GM21528 (cell line): ENCODE results near the gene CAND2.
"Not testable (repeated sequence)": the region's sequence is repeated elsewhere in the genome, so short reads cannot be mapped to it uniquely, and the experiment has no call there.

Source experiments
- ATAC-seq: cut with Tn5 transposase; IDR thresholded peaks from one replicate; pipeline ENCODE4 v1.9.1; 2021; ENCODE audit warnings: mild to moderate bottlenecking, moderate library complexity; ENCODE audit not compliant: unreplicated experiment, low FRiP score

The CAND2 gene

DNA sequence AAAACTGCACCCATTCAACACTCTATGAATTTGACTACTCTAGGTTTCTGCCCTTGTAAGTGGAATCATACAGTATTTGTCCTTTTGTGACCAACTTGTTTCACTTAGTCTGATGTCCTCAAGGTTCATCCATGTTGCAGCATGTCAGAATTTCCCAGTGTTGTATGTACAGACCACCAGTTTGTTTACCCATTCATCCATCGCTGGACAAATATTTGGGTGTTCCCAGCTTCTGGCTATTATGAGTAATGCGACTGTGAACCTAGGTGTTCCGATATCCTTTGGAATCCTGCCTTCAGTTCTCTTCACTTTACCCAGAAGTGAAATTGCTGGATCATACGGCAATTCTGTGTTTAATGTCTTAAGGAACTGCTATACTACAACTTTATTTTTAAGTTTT is 32.3 kb downstream of the CAND2 start:
- ATAC-seq = no peak

DNA sequence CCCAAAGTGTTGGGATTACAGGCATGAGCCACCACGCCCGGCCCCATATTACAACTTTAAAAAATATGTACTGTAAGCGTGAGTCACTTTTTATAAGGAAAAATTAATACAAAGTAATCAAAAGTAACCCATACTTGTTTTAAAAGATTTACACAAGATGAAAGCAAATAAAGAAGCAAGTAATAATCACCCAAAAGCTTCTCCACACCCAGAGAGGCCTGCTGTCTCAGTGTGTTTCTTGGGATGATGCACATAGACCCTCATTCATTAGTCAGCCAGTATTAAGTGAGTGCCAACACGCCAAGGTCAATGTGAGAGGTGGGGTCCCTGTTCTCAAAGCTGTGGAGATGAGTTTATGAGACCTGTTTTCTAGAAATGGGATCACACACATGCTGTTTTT is 32.9 kb downstream of the CAND2 start:
- no peak for ATAC-seq

DNA sequence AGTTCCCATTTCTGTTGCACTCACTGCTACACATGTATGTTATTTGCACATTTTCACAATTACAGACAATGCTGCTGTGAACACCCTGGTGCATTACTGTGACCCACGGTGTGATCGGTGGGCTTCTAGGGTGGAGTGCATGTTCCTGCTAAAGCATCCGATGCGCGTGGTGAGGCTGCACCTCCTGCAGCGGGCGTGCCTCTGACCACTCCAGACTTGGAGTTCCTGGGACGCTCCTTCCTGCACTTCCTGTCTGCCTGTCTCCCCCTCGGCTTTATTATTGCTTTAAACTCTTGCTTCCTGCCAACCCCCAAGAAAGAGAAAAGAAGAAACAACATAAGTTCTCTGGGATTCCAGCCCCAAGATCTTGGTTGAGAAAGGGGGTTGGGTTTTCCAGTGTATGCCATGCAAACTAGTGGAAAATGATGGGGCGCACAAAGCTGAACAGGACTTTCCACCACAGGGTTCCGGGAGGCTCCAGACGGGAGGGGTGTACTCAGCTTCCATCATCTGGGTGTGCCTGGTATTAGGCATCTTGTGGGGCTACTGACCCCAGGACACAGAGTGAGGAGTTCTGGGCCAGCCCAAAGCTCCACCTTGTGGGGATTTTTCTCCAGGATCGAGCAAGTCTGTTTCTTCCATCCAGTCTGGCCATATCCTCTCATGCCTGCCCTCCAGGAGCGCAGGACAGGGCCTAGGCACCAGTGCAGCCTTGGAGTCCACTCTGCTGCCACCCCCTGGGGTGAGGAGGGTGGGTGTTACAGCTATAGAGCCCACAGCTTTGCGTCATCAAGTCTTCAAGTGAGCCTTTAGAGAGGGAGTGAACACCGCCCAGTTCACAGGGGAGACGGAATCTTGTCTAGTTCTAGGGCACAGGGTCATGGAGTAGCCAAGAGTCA is 33.7 kb downstream of the CAND2 start:
- no peak for ATAC-seq

GRCh38 chr3:12830785-12831156 is 34.3 kb downstream of the CAND2 start:
- ATAC-seq = no peak

GRCh38 chr3:12831301-12831866 is 34.9 kb downstream of the CAND2 start:
- no peak for ATAC-seq

- no peak for ATAC-seq
Observed at GRCh38 chr3:12832350-12833221, 36.1 kb downstream of the CAND2 start.

GRCh38 chr3:12833222-12834161 is 37.0 kb downstream of the CAND2 start:
- no peak for ATAC-seq

GRCh38 chr3:12835052-12835665 is 38.7 kb downstream of the CAND2 start:
- ATAC-seq = no peak

- ATAC-seq = no peak
Observed at GRCh38 chr3:12837295-12837986, 41.0 kb downstream of the CAND2 start.

- ATAC-seq = no peak
Observed at GRCh38 chr3:12838179-12838965, 41.9 kb downstream of the CAND2 start.

GRCh38 chr3:12839156-12839946 is 42.9 kb downstream of the CAND2 start:
- no peak for ATAC-seq

DNA sequence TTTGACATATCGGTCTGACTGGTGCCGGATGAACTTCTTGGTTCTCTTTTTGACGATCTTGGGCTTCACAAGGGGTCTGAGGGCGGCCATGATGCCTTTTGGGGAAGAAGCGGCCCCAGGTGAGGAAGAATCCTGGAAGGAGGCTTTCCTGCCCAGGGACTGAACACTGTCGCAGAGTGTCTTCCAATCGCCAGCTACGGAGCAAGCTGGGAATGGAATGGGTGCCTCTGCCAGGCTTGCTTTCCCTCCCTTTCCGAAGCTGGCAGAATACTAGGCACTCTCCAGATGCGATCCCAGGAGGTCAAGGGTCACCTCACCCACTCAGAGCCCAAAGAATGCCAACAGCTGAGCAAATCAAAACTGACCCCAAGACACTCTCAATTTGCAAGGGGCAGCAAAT is 43.7 kb downstream of the CAND2 start:
- not testable (repeated sequence) for ATAC-seq

DNA sequence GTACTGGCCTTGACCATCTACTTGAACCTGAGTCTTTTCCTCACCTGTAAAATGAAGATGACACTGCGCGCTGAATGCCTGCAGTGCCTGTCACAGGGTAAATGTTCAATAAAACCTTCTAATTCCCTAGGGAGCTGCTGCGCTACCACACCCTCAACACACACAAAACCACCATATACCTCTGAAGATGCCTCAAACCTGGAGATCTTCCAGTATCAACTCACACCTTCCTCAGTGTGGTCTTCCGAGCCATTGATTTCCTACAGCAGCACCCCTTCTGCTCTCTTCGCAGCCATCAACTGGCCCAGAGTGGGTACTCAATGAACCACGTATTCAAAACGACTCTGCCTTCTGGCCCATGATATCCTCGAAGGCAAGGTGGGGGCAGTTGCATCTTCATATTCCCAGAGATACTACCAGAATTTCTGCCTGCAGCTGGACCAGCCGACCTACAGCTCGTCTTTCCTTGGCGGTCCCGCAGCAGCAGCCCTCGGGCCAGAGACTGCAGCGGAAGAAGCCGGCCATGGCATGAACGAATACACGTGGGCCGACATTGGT is 44.2 kb downstream of the CAND2 start:
- ATAC-seq = peak; percentile 48

GRCh38 chr3:12841149-12841969 is 44.9 kb downstream of the CAND2 start, which contains the start of gene RPL32:
Gene RPL32, minus strand, starts transcription at chr3:12841565. Its CDS starts 1,328 bp downstream, at chr3:12840237.
- peak; percentile 85 for ATAC-seq

DNA sequence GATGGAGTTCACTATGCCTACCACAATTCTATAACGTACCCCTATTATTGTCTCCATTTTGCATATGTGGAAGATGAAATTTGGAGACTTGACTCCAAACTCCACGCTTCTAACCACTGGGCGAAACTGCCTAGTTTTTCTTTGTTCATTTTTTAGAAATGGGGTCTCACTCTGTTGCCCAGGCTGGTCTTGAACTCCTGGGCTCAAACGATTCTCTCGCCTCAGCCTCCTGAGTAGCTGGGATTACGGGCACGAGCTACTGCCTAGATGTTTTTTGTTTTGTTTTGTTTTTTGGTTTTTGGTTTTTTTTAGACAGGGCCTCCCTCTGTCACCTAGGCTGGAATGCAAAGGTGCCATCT is 45.5 kb downstream of the CAND2 start:
- ATAC-seq = peak; percentile 16

DNA sequence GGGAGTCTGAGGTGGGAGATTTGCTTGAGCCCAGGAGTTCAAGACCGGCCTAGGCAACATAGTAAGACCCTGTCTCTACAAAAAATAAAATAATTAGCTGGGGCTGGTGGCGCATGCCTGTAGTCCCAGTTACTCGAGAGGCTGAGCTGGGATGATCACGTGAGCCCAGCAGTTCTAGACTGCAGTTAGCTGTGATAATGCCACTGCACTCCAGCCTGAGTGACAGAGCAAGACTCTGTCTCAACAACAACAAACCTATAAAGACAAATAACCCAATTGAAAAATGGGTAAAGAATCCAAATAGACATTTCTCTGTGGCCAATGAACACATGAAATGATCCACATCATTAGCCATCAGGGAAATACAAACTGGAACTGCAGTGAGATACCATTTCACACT is 46.0 kb downstream of the CAND2 start:
- no peak for ATAC-seq
